H1 (cell line): ENCODE results near the gene NQO2. TPM values are rescaled to one million over a fixed set of nuclear protein-coding genes. Genes with fewer than 3 reads are reported as not detected.

Source experiments
- GABPA ChIP-seq: IDR thresholded peaks from 2 replicates; pipeline ENCODE4 v1.6.1; 2011; ENCODE audit warnings: mild to moderate bottlenecking, low read length, moderate library complexity, borderline replicate concordance; ENCODE audit not compliant: insufficient read depth
- HDAC2 ChIP-seq, 2 experiments: fragments of 300-600 bp in 1 of 2; sonication (generic) in 1 of 2; IDR thresholded peaks; 2 replicates each; pipeline ENCODE4 v1.6.1; 2011 to 2012; ENCODE audit warnings: low read depth in 2 of 2, low read length in 2 of 2, mild to moderate bottlenecking in 2 of 2, moderate library complexity in 2 of 2, borderline replicate concordance in 1 of 2, inconsistent platforms in 1 of 2
- KDM1A ChIP-seq: fragments of 200-600, 300-600 bp; sonication (generic); IDR thresholded peaks from 2 replicates; pipeline ENCODE4 v1.7.1; 2016; ENCODE audit warnings: mild to moderate bottlenecking, low read length, borderline replicate concordance
- MAFK ChIP-seq: IDR thresholded peaks from 2 replicates; pipeline ENCODE4 v1.6.1; 2012; ENCODE audit warnings: low read depth, mild to moderate bottlenecking, improper control_type of control experiment, low read length
- RAD21 ChIP-seq, 2 experiments: IDR thresholded peaks in 1 of 2; conservative IDR thresholded peaks in 1 of 2; 2 replicates each; pipeline ENCODE4 v1.6.1; 2011; ENCODE audit warnings: low read depth in 2 of 2, low read length in 2 of 2, improper control_type of control experiment in 1 of 2, inconsistent platforms in 1 of 2, mild to moderate bottlenecking in 1 of 2, moderate library complexity in 1 of 2
- RNF2 ChIP-seq: fragments of 200-900, 300-1000 bp; sonication (generic); IDR thresholded peaks from 2 replicates; pipeline ENCODE4 v1.7.1; 2016; ENCODE audit warnings: borderline replicate concordance, low read depth, mild to moderate bottlenecking, antibody characterized with exemption, low read length; ENCODE audit not compliant: poor library complexity, severe bottlenecking; ENCODE audit errors: missing control alignments
- SP1 ChIP-seq: IDR thresholded peaks from 2 replicates; pipeline ENCODE4 v1.6.1; 2011; ENCODE audit warnings: low read depth, low read length
- SP4 ChIP-seq: IDR thresholded peaks from 2 replicates; pipeline ENCODE4 v1.6.1; 2012; ENCODE audit warnings: low read length, inconsistent platforms
- TAF7 ChIP-seq: optimal IDR thresholded peaks from 2 replicates; pipeline ENCODE3; 2011; ENCODE audit warnings: low read depth, mild to moderate bottlenecking, inconsistent platforms, low read length, moderate library complexity, borderline replicate concordance
- TCF12 ChIP-seq: IDR thresholded peaks from 2 replicates; pipeline ENCODE4 v1.6.1; 2011; ENCODE audit warnings: low read depth, mild to moderate bottlenecking, low read length
- YY1 ChIP-seq: IDR thresholded peaks from 2 replicates; pipeline ENCODE4 v1.6.1; 2011; ENCODE audit warnings: low read depth, mild to moderate bottlenecking, low read length
- polyA plus RNA-seq, 7 experiments: library from polyadenylated mRNA; depleted of rRNA in 3 of 7; stranded (reverse) in 5 of 7; unstranded in 2 of 7; fragments of >200 nt in 5 of 7; fragments of 200-250 nt in 2 of 7; gene quantifications; 1 replicate in 5 of 7; 2 replicates in 1 of 7; 4 replicates in 1 of 7; pipeline versions ENCODE4 v1.2.1 to v1.2.3, GENCODE V29; 2011 to 2013; ENCODE audit warnings: missing spikeins in 2 of 7, mixed read lengths in 2 of 7
- total RNA-seq: library from RNA; stranded (reverse); fragmentation: NEBNext Ultra II Directional; extraction: Animal tissue kit (Norgen Biotek cat#: 25700); gene quantifications from 2 replicates; pipeline ENCODE4 v1.2.1, GENCODE V29; 2021
- TF ChIP-seq, protein P1 (sequence below): IDR thresholded peaks from 2 replicates; pipeline ENCODE4 v1.6.1; 2012; ENCODE audit warnings: low read length, inconsistent platforms
- TF ChIP-seq, protein P2 (sequence below): IDR thresholded peaks from 2 replicates; pipeline ENCODE4 v1.6.1; 2012; ENCODE audit warnings: inconsistent platforms
- TF ChIP-seq, protein P3 (sequence below): IDR thresholded peaks from 2 replicates; pipeline ENCODE4 v1.6.1; 2012; ENCODE audit warnings: inconsistent platforms

The NQO2 gene
- total and polyA plus RNA-seq, 2 of the 8 experiments (the other 6 are each of a cell fraction or from before 2014, with no cell fraction given), result 135 to 168 TPM

DNA sequence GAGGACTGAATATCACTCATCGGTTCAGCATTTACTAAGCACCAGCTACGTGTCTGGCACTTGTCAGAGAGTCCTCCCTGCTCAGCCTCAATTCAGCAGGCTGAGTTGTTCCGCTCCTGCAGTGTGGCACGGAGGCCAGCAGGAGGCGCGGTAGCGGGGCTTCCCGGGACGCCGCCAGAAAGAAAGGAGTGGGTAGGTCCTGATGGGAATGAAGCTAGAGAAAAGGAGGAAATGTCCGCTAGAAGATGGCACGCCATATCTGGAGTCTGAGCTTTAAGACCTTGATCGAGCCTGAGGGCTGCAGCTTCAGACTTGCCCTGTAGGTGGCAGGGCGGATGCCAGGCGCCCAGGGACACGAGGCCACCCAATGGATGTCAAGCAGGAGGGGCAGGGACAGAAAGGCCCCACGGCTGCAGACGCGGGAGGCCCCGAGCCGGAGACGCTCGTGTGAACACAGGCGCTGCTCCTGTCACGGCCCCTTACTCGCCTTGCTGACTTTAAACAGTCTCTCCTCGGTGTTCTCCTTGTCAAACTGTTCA, 47.1 kb upstream of the NQO2 start (continued):
- TF ChIP-seq, protein P1, sequence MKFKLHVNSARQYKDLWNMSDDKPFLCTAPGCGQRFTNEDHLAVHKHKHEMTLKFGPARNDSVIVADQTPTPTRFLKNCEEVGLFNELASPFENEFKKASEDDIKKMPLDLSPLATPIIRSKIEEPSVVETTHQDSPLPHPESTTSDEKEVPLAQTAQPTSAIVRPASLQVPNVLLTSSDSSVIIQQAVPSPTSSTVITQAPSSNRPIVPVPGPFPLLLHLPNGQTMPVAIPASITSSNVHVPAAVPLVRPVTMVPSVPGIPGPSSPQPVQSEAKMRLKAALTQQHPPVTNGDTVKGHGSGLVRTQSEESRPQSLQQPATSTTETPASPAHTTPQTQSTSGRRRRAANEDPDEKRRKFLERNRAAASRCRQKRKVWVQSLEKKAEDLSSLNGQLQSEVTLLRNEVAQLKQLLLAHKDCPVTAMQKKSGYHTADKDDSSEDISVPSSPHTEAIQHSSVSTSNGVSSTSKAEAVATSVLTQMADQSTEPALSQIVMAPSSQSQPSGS, result no peak
- TF ChIP-seq RAD21 (IDR thresholded peaks at IDR 0.05 in 1 of 2, conservative IDR thresholded peaks at IDR 0.05 in 1 of 2; ENCODE audit: low read depth in 2 of 2, low read length in 2 of 2), result peak; percentile 60 to 74
- TF ChIP-seq YY1, result peak; percentile 84
- no peak for TF ChIP-seq TCF12
- peak; percentile 57 for TF ChIP-seq KDM1A
- TF ChIP-seq, protein P2, sequence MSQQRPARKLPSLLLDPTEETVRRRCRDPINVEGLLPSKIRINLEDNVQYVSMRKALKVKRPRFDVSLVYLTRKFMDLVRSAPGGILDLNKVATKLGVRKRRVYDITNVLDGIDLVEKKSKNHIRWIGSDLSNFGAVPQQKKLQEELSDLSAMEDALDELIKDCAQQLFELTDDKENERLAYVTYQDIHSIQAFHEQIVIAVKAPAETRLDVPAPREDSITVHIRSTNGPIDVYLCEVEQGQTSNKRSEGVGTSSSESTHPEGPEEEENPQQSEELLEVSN, result peak; percentile 70; the same call in 1 of the 2 replicates
- TF ChIP-seq GABPA, result no peak
- 0 out of 2 replicates have a peak, but pooled peaks have one; percentile 66 for TF ChIP-seq SP4
- no peak for TF ChIP-seq RNF2
- no peak for TF ChIP-seq MAFK
- no peak for TF ChIP-seq TAF7
- peak in 1 of 2 experiments; percentile 73; a peak in 1 of 4 replicates for TF ChIP-seq HDAC2 (IDR thresholded peaks at IDR 0.05; ENCODE audit: borderline replicate concordance in 1 of 2, low read depth in 2 of 2, low read length in 2 of 2)
- 0 out of 2 replicates have a peak, but pooled peaks have one; percentile 3 for TF ChIP-seq SP1
- TF ChIP-seq, protein P3, sequence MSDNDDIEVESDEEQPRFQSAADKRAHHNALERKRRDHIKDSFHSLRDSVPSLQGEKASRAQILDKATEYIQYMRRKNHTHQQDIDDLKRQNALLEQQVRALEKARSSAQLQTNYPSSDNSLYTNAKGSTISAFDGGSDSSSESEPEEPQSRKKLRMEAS, result peak; percentile 97
- TF ChIP-seq, all 59 proteins: peak for 12
